Ammon's horn (tissue), 1 donor: ENCODE data around the gene FCHSD2.
A peak's percentile ranks its signal among the peaks of the same experiment; 100 is the strongest.

Experiments used
- DNase-seq: peaks from one replicate; pipeline ENCODE4 v3.0.0-alpha.2; 2016; ENCODE audit warnings: low spot score

FCHSD2 gene

DNA sequence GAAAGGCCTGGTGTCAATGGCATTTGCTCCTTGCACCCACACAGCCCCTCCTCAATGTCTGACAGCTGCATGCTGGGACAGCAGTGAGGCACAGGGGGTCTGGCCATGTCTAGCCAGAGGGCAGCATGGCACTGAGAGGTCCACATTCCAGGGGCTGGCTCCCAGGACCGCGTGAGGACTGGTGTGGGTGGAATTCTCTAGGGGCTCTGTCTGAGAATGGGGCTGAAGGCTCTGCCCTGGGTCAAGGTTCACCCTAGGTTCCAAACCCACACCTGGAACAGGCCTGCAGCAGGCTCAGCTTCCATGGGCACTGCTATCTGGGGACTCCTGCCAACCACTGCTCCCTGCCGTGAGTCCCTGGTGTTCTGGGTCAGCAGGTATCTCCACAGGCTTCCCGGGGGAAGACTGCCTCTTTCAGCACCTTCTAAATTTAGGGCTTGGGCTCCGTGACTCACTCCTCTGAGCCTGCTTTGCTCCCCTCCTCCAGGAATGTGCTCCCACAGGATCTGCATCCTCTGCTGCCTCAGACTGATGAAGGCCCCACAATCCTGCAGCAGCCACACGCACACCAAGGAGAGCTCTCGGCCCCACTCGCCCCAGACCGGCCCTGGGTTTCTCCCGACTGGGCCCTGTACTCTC, 352.5 kb downstream of the FCHSD2 start:
- DNase-seq: peak; percentile 62

GRCh38 chr11:72788241-72788640, 353.9 kb downstream of the FCHSD2 start:
- DNase-seq: no peak

DNA sequence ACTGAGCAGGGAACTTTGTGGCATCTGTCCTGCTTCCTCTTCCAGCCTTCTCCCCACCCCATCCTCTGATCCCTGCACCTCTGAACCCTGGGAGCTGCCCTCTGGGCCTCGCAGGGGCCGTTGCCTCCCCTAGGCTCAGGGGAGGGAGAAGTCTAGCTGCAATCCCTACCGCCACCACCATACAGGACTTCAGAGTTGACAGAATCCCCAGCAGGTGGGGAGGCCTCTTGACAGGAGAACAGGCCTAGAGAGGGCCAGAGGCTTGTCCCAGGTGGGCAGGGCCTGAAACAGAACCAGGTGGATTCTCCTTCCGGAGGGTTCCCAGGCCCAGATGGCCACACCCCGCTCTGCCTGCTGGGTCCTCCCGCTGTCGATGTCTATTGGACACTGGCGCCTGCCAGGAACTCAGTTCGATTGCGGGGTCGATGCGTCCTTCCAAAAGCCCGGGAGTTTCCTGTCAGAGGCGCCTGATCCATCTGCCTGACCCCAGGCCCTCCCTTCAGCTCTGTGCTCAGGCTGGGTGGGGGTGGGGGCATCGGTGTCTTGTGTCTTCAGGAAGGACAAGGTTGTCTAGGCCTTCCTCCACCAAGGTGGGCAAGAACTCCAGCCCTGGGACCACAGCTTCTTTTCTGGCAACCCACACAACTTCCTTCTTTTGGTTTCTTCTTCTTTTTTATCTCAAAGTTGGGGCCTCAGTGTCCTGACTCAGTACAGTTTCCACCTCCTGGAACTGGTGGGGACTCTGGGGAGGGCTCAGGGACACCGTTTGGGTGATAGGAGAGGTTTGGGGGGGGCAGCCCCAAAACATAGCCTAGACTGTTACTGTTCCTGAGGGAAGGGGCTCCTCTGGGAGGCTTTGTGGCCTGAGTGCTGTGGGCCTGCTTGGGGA, 354.7 kb downstream of the FCHSD2 start:
- no peak for DNase-seq
